ENCODE data around the gene ESYT1. TPM values are rescaled to one million over a fixed set of nuclear protein-coding genes. Genes with fewer than 3 reads are reported as not detected.
"Not testable (repeated sequence)": the region's sequence is repeated elsewhere in the genome, so short reads cannot be mapped to it uniquely, and the experiment has no call there.

Gene ESYT1
- total RNA-seq, 1 donor from 2014 or later: 356 TPM

DNA sequence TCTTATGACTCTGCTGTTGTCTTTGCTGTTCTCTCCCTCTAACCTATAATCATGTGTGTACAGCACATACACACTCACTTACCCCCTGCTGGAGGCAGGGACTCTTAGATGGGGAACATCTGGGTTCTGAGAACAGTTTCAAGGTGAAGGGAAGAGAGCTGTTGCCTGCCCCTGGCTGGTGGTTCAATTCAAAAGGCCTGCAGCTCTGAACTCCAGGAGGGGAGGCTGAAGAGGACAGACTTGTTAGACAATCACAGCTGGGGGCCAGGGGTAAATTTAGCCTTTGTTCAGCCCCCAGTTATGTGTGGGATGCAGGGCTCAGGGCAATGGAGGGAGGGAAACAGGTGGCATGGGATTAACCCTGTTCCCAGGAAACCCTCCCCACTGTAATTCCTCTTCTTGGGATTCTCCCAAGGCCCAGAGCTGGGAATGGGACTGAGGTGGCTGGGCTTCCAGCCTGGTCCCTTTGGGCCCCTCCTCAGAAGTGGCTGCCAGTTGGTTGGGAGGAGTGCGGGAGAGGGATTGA is 26.2 kb downstream of the ESYT1 start:
- DNase-seq (ENCODE audit: low read depth in 2 of 2): no peak

DNA sequence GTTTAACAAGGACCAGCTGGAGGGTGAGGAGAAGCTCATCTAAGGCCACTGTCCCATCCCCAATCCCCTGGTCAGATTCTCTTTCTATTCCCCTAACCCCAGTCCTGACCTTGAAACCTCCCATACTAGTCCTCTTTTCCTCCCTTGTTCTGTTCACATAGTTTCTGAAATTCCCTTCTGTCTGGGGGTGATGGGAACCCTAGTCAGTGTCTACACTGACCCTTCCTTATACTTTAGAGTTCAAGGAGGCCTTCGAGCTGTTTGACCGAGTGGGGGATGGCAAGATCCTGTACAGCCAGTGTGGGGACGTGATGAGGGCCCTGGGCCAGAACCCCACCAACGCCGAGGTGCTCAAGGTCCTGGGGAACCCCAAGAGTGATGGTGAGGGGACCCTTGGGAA is 26.8 kb downstream of the ESYT1 start:
- no peak for DNase-seq (ENCODE audit: low read depth in 2 of 2)

DNA sequence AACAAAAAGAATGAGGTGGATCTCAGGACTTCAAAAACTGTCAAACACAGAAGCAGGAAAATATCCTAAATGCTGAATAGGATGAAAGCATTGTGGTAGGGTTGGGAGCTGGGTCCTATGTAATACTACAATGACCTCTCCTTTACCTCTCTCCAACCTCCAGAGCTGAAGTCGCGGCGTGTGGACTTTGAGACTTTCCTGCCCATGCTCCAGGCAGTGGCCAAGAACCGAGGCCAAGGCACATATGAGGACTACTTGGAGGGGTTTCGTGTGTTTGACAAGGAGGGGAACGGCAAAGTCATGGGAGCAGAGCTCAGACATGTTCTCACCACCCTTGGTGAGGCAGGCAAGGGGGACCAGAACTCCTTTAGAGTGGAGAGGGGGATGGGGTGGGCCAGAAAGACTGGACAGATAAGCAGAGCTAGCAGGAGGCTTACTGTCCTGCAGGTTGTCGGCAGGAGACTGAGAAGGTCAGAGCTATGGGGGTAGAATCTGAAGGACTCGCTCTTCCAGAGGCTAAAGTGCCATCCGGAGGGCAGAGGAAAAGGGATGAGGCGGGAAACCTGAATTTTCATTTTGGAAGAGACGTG is 27.3 kb downstream of the ESYT1 start:
- no peak for DNase-seq (ENCODE audit: low read depth in 2 of 2)

DNA sequence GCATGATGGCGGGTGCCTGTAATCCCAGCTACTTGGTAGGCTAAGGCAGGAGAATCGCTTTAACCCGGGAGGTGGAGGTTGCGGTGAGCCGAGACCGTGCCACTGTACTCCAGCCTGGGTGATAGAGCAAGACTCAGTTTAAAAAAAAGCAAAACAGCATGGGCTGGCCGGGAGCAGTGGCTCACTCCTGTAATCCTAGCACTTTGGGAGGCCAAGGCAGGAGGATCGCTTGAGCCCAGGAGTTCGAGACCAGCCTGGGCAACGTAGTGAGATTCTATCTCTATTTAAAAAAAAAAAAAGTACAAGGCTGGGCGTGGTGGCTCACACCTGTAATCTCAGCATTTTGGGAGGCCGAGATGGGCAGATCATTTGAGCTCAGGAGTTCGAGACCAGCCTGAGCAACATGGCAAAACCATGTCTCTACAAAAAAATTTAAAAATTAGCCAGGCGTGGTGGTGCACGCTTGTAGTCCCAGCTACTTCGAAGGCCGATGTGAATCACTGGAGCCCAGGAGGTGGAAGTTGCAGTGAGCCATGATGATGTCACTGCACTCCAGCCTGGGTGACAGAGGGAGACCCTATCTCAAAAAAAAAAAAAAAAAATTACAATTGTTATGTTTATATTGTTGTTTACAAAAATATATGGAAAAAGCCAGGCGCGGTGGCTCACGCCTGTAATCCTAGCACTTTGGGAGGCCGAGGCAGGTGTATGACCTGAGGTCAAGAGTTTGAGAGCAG is 28.6 kb downstream of the ESYT1 start:
- not testable (repeated sequence) for DNase-seq (ENCODE audit: low read depth in 2 of 2)

DNA sequence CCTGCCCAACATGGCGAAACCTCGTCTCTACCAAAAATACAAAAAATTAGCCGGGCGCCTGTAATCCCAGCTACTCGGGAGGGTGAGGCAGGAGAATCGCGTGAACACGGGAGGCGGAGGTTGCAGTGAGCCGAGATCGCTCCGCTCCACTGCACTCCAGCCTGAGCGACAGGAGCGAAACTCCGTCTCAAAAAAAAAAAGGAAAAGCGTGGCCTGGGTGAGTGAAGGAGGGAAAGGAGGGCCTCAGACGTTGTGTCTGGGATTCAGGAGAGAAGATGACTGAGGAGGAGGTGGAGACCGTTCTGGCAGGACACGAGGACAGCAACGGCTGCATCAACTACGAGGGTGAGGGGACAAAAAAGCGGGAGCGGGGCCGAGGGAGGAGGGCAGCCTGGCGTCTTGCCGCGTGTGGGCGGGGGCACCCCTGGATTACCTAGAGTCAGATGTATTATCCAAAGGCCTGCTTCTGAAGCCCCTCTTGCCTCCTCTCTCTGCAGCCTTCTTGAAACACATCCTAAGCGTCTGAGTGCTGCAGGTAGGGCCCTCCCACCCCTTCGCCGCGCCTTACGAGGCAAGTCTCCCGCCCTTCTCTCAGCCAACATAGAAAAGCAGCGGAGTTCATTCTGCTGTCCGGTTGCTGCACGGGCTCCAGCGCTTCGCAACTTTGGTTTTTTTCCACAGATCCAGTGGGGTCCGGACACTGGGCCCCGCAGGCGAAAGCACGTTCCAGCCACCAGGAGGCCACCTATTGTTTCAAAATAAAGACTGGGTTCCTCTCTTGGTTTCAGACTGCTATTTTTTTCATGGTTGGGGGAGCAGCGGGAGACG is 29.3 kb downstream of the ESYT1 start:
- DNase-seq (ENCODE audit: low read depth in 2 of 2): peak; percentile 84 to 88

DNA sequence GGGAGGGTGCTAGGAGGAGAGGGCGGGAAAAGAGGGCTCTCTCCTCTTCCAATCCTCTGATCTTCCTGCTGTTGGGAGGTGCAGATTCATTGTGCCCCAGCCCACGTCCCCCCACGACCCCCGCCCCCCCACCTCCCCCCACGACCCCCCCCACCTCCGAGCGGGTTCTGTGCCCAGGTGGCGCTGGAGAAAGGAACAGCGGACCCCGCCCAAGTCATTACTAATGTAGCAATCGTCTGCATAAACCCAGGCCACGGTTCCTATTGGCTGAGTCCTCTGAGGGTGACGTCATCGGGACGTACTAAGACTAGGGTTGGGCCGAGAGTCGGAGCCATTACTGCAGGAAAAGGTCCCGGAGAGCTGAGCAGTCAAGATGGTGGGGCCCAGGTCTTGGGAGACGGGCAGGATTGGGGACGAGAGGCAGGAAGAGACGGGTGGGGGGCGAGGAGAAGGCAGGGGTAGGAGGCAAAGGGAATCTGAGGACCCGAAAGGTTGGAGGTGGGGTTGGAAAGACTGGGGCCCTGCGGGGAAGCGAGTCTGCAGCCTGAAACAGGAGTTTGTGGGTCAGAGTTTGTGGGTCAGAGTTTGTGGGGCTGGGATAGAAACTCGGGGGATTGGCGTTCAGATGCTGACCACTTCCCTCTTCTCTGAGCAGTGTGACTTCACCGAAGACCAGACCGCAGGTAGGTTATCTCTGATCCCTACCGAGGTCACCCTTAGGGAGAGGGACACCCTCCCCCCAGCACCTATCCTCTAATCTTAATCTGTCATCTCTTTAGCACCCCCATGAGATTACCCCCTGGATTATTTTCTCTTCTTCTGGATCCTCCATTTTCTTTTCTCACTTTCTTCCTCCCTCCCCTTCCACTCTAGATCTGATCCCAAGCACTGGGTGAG is 30.2 kb downstream of the ESYT1 start, which contains the start of gene MYL6:
MYL6 (plus strand) TSS at position 331 of the 897 bp plus-strand sequence; CDS start at position 374, 43 bp downstream.
- peak; percentile 97 to 99 for DNase-seq (ENCODE audit: low read depth in 2 of 2)

DNA sequence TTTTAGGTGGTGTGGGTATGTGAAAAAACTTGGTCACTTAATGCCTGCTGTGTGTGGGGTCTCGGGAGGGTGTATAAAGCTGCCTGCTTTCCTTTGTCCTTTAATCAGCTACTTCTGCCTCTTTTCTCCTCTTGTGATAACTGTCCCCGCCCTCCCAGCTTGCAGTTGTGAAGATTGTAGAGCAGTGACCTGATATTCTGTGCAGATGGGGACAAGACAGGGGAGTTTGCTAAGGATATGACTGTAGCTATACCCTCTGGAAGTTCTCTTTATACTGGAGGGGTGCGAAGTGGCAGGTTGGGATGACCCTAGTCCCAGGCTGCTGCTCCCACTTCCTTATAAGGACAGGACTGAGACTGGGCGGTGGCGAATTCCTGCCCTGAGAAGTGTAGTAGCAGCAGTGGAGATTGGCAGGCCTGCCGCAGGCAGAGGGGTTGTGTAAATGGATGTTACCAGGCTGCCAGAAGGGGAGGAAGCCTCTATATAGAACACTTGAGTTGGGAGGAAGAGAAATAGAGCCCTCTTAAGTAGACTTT is 30.9 kb downstream of the ESYT1 start:
- peak in 1 of 2 donors; percentile 65 for DNase-seq (ENCODE audit: low read depth in 2 of 2)

DNA sequence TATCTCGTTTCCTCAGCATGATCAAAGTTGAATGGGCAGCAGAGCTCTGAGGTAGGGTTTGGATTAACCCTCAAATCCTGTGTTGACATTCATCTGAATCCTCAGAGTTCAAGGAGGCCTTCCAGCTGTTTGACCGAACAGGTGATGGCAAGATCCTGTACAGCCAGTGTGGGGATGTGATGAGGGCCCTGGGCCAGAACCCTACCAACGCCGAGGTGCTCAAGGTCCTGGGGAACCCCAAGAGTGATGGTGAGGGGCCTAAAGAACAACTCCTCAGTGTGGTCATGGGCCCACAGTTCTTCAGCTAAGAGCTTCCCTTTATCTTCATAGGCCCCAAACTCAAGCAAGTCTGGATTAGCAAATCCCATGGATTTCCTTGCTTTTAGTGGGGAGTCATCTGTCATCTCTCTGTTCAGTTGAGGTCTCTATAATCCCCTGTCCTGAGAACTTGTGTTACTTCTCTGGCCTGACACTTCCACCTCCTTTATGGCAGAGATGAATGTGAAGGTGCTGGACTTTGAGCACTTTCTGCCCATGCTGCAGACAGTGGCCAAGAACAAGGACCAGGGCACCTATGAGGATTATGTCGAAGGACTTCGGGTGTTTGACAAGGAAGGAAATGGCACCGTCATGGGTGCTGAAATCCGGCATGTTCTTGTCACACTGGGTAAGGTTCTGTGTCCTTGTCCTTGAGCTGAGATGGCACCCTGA is 31.6 kb downstream of the ESYT1 start:
- DNase-seq (ENCODE audit: low read depth in 2 of 2): no peak

DNA sequence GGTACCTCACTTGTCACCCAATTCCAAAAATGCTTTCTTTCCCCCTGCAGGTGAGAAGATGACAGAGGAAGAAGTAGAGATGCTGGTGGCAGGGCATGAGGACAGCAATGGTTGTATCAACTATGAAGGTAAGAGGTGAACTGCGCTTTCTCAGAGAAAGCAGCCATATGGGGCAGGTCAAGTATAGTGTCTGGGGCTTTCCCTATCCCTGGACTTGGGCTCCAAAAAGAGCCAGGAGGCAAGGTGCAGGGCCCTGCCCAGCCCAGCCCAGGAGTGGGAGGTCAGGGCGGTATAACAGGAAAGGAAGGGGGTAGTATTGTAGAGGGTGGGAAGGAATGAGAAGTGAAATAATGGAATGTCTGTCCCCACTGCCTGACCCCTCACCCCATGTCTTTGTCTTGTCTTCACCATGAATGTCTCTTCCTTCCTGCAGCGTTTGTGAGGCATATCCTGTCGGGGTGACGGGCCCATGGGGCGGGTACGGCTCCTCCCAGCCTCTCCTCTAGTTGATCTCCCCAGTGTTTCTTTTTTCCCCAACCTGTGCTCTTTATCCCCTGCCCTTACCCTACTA is 32.2 kb downstream of the ESYT1 start:
- DNase-seq (ENCODE audit: low read depth in 2 of 2): peak; percentile 52 to 87

DNA sequence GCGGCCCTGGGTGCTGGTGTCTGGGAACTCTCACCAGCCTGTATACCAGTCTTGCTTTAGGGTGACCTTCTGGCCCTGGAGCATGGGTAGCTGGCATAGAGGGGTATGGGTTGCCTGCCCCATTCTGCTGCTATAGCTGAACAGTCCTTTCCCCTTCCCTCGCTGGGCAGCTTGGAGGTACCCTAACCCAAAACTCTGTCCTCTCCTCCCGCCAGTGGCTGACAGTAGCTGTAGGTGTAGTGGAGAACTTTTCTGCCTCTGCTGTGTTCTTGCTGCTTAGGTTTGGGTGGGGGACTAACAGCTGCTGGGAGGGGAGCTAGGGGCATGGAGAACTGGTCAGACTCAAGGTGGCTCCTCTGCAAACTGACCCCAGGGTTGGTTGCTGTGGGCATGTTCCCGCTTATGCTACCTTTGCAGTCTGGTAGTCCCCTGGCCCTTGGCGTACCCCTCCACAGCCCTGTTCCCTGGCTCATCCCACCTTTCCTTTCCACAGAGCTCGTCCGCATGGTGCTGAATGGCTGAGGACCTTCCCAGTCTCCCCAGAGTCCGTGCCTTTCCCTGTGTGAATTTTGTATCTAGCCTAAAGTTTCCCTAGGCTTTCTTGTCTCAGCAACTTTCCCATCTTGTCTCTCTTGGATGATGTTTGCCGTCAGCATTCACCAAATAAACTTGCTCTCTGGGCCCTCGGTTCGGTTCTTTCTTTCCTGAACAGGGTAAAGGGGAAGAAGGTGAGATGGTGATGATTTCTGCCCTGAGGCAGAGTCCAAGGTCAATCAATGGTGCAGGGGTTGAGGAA is 33.0 kb downstream of the ESYT1 start:
- no peak for DNase-seq (ENCODE audit: low read depth in 2 of 2)

DNA sequence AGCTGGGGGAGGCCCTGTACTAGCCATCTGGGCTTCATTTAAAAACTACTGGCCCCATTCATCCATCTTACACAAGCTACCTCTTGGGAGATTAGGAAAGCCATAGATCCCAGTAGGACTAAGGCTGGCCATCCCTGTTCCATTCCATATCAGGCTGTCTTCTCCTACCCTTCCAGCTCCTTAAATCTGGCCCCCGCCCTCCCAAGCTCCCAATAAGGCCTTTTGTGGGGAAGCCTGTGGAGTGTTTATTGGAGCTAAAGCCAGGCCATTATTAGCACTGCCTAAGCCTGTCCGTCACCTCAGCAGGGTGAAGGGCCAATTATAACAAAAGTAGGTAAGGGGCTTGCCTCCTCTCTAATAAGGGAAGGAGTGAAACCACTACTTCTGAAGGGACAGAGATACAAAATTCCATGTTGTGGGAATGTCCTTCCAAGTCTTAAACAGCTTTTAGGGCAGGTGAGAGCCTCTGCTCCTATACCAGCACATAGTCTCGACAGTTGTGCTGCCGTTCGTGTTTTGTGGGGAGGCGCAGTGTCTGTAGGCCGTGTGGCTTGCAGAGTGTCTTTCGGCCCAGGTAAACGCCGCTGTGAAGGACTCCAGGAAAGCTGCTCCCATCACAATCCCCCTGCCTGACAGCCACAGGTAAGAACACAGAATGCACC is 33.8 kb downstream of the ESYT1 start:
- no peak for DNase-seq (ENCODE audit: low read depth in 2 of 2)

DNA sequence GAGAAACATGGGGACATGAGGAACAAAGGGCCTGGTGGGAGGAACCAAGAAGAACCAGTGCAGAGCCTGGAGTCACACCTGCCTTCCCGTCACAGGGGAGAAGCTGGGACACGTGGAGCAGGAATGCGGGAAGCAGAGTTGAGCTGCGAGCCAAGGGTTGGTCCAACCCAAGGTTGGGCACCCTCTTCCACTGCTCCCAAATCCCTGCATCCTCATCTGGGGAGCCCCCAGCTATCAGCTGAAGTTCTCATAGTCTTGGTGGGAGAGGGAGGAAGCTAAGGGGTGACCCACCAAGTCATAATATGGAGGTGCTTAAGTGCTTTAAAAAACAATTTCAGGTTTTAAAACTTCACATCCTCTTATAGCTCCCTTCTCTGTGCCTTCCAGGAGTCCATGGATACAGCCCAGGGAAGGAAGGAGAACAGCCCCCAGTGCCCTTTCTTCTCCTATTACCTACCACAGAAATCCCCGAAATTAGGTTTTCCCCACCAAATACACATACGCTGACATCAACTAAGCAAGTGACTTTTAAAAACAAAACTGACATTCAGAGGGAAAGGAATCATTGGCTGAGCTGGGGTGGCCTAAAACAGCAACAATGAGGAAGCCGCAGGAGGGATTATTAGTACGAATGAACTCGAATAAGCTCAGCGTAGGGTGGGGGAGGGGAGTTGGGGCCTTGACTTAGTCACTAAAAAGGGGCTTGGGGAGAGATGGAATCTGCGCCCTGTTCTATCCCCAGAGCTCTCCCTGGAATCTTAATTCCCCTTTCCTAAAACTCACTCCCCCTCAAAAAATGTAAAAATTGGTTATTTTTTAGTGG is 34.6 kb downstream of the ESYT1 start:
- DNase-seq (ENCODE audit: low read depth in 2 of 2): no peak

DNA sequence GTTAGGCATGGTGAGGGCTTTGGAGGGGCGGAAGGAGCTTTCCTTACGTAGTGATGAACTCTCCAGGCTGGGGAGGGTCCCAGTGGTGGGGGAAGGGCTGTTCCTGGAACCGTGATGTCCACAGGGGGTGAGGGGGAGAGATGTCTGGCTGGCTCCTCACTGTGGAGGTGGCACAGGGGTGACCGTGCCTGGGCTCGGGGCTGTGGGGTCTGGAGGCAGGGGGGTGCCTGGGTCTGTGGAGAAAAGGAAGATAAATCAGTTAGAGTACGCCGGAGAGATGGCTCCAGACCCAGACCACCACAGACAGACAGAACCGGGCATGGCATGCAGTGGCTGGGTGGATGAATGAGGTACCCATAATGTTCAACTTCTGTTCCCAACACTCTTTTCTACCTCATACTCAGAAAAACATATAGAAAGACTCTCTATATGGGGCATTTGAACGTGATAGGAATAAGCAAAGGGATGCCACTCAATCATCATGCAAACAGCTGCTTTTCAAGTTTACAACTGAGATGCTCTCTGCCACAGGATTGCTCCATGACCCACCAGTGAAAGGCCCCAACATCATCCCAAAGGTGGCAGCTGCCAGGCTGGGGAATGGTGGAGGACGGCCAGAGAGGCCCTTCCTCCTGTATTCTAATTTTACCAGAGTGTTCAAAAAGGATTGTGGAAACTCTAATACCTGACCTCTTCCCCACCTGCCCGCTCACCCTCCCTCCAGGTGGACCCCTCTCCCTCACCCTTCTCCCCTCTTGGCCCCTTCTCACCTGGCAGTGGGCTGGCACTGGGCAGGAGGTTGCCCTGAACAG is 35.7 kb downstream of the ESYT1 start:
- DNase-seq (ENCODE audit: low read depth in 2 of 2): no peak

DNA sequence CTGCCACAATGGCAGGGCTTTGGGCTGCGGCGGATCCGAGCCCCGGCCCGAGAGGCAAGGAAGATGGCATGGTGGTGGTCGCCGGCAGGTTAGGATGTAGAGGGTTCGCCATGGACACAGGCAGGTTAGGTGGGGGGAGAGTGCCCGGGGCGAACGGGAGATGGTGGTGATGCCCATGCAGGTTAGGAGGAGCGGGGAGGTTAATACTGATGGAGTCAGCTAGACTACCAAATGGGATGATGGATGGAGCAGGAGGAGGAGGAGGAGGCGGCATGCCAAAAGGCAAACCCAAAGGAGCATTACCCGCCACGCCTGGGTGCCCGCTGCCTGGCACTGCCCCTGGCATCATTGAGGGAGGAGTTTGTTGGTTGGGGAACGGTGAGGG is 36.3 kb downstream of the ESYT1 start:
- no peak for DNase-seq (ENCODE audit: low read depth in 2 of 2)

DNA sequence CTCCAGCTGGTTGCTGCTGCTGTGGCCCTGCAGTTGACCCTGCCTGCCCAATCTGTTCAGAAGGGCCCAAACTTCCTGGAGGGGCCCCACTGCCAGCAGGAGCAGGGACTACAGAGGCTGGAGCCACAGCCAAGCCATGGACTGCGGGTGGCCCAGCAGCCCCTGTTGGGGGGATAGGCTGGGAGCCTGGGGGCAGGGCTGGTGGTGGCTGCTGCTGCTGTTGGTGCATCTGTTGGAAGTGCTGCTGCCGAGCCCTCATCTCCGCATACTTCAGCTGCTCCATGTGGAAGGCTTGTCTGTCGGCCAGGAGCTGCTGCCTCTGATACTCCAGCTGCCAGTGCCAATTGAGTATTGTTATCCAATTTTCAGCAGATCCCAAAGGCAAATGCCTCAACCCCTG is 37.3 kb downstream of the ESYT1 start:
- no peak for DNase-seq (ENCODE audit: low read depth in 2 of 2)

DNA sequence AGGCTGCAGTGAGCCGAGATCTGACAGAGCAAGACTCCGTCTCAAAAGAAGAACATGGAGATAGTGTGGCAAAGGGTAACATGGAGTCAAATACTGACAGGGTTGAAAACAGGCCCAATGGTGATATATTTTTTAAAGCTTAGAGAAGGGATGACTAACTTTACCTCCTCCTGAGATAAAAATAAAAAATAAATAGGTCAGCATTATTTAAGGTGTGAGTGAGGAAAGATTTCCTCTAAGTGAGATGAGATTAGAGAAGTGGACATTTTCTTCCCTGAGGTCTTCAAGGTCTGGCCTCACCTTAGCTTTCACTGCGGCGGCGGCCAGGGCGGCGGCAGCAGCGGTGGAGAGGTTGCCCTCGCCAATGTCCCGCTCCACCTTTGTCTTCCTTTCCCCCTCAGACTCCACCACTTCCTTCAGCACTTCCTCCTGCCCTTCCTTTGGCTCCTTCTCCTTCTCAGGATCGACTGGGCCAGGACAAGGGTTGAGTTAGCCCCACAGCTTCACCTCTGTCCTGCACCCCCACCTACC is 41.2 kb downstream of the ESYT1 start:
- DNase-seq (ENCODE audit: low read depth in 2 of 2): no peak
